Tibial artery (tissue), 4 donors: ENCODE measurements around the gene DNAH17.

ENCODE experiments used
- DNase-seq, 2 donors: peaks; one replicate each; pipeline ENCODE4 v3.0.0-alpha.2; 2019
- H3K27ac ChIP-seq, 2 donors: fragments of 200-600 bp; sonication (generic) in 1 of 2; 1 replicate in 1 of 2; 2 replicates in 1 of 2; pipeline ENCODE4 v1.5.1; 2018 to 2019; ENCODE audit warnings: mild to moderate bottlenecking in 1 of 2
- H3K27me3 ChIP-seq, 2 donors: fragments of 200-600 bp; sonication (generic) in 1 of 2; one replicate each; pipeline versions ENCODE4 v1.5.1 to v1.6.0; 2016 to 2019
- H3K36me3 ChIP-seq, 3 donors: fragments of 200-600 bp; sonication (generic) in 2 of 3; one replicate each; pipeline ENCODE4 v1.5.1; 2016 to 2019; ENCODE audit warnings: mild to moderate bottlenecking in 2 of 3
- H3K4me1 ChIP-seq, 4 donors: fragments of 200-600 bp; sonication (generic) in 2 of 4; 1 replicate in 3 of 4; 2 replicates in 1 of 4; pipeline ENCODE4 v1.5.1; 2016 to 2019
- H3K4me3 ChIP-seq, 2 donors: fragments of 200-600 bp; sonication (generic) in 1 of 2; 1 replicate in 1 of 2; 2 replicates in 1 of 2; pipeline ENCODE4 v1.5.1; 2018 to 2019; ENCODE audit warnings: mild to moderate bottlenecking in 2 of 2
- H3K9me3 ChIP-seq, 3 donors: fragments of 200-600 bp; sonication (generic) in 1 of 3; one replicate each; pipeline ENCODE4 v1.5.1; 2016 to 2019
- CTCF ChIP-seq, 2 experiments: fragments of 200-600 bp in 1 of 2; fragments of 450-650 bp in 1 of 2; IDR thresholded peaks; one replicate each; pipeline ENCODE4 v1.5.1; 2017 to 2019; ENCODE audit warnings: antibody characterized with exemption in 2 of 2, mild to moderate bottlenecking in 1 of 2, moderate library complexity in 1 of 2
- intact Hi-C: fragments of 100-400 bp; cut with DNase I; formaldehyde crosslinking; loops from one replicate; pipeline ENCODE4 v1.15.0; 2023; ENCODE audit warnings: low total_unique reads

The DNAH17 gene

DNA sequence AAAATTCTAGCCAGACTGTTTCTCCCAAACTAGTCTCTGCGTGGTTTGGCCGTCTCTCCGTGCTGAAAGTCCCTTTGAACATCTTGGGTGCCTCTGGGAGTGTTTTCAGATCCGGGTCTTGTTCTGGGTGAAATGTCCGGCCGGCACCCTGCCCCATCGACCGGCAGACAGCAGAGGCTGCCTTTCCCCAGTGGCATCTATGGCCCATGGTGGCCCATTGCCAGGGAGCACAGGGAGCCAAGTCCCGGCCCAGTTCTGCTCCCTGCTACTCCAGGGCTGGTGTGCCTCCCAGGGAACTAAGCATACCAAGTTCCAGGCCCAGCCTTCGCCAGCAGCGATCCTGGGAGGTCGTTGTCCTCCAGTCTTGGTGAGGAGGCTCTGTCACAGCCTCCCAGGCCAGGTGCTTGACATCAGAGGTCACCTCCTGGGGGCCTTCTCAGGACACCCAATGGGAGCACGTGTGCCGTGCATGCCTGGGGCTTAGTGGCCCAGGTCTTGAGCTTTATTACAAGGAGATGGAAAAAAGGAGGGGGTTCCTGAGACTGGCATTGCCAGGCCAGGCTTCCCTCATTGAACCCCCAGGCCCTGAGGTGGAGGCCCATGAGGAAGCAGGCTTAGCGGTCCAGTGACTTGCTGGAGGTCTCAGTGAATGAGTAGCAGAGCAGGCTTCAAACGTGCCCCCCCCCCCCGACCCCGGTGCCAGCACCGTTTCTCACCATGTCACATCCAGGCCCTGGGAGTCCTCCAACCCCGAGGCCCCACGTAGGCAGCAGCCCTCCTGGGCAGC is 144.8 kb downstream of the DNAH17 start:
- Histone ChIP-seq H3K4me1 (peaks cover 0 to 9% (median 3%) of the 10 kb centered on the region in 4 donors), H3K36me3 (peaks cover 10 to 25% (median 16%) of the 10 kb centered on the region in 3 donors), H3K27ac (no peak overlapping the region), H3K4me3 (no peak overlapping the region), H3K9me3 (no peaks in the 10 kb centered on the region), H3K27me3 (peaks cover 0 to 25% of the 10 kb centered on the region in 2 donors)
- TF ChIP-seq CTCF (IDR thresholded peaks at IDR 0.05), result no peak
- intact Hi-C loops, result no loop called here
- no peak for DNase-seq

DNA sequence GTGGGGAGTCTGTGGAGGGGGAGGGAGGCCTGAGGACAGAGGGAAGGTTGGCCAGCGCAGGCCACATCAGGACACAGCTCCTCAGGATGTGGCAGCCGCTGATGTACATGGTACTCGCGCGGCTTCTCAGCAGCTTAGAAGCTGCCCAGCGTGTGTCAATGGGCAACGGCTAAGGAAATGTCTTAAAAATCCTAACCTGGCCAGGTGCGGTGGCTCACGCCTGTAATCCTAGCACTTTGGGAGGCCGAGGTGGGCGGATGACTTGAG is 145.6 kb downstream of the DNAH17 start:
- no peak for TF ChIP-seq CTCF (IDR thresholded peaks at IDR 0.05)
- Histone ChIP-seq H3K27me3 (peaks cover 0 to 18% of the 10 kb centered on the region in 2 donors), H3K9me3 (no peaks in the 10 kb centered on the region), H3K4me1 (peaks cover 0 to 9% (median 3%) of the 10 kb centered on the region in 4 donors), H3K4me3 (no peak overlapping the region), H3K36me3 (peaks cover 18 to 33% (median 23%) of the 10 kb centered on the region in 3 donors), H3K27ac (no peak overlapping the region)
- no peak for DNase-seq
- intact Hi-C loops, result no loop called here

GRCh38 chr17:78430892-78431691 is 146.1 kb downstream of the DNAH17 start:
- Histone ChIP-seq H3K4me3 (no peak overlapping the region), H3K27ac (no peak overlapping the region), H3K36me3 (peaks cover 18 to 38% (median 29%) of the 10 kb centered on the region in 3 donors), H3K9me3 (no peaks in the 10 kb centered on the region), H3K27me3 (peaks cover 0 to 13% of the 10 kb centered on the region in 2 donors), H3K4me1 (peaks cover 0 to 9% (median 3%) of the 10 kb centered on the region in 4 donors)
- intact Hi-C loops, result no loop called here
- no peak for DNase-seq
- TF ChIP-seq CTCF (IDR thresholded peaks at IDR 0.05), result no peak

GRCh38 chr17:78429618-78429995 is 147.6 kb downstream of the DNAH17 start:
- DNase-seq, result no peak
- no peaks in the 10 kb centered on the region for H3K9me3 ChIP-seq
- TF ChIP-seq CTCF (IDR thresholded peaks at IDR 0.05), result no peak
- intact Hi-C loops, result loop anchor here (10.0 kb wide), 1 partner anchor 175 kb away; no protein-coding TSS in a partner anchor
- no peak overlapping the region for H3K4me3 ChIP-seq
- H3K4me1 ChIP-seq, result peaks cover 0 to 9% (median 3%) of the 10 kb centered on the region in 4 donors
- no peak overlapping the region for H3K27ac ChIP-seq
- H3K27me3 ChIP-seq, result peaks cover 0 to 5% of the 10 kb centered on the region in 2 donors
- H3K36me3 ChIP-seq, result peaks cover 26 to 53% (median 43%) of the 10 kb centered on the region in 3 donors

GRCh38 chr17:78428836-78429617 is 148.2 kb downstream of the DNAH17 start:
- intact Hi-C loops, result loop anchor here (10.0 kb wide), 1 partner anchor 174 kb away; no protein-coding TSS in a partner anchor

More at GRCh38 chr17:78428836-78429617, 148.2 kb downstream of the DNAH17 start:
- H3K27me3 ChIP-seq, result peaks cover 0 to 3% of the 10 kb centered on the region in 2 donors
- no peak for TF ChIP-seq CTCF (IDR thresholded peaks at IDR 0.05)
- no peak overlapping the region for H3K27ac ChIP-seq
- H3K36me3 ChIP-seq, result peaks cover 30 to 59% (median 49%) of the 10 kb centered on the region in 3 donors
- H3K4me1 ChIP-seq, result peaks cover 0 to 9% (median 3%) of the 10 kb centered on the region in 4 donors
- H3K4me3 ChIP-seq, result no peak overlapping the region
- DNase-seq, result no peak
- no peaks in the 10 kb centered on the region for H3K9me3 ChIP-seq
